Loucy (cell line): Measurements from ENCODE around the gene RGS6.

Experiments
- EZH2phosphoT487 ChIP-seq: fragments of 200-600 bp; IDR thresholded peaks from 2 replicates; pipeline ENCODE4 v1.6.1; 2018; ENCODE audit warnings: antibody characterized with exemption, mild to moderate bottlenecking, moderate library complexity, borderline replicate concordance
- TF ChIP-seq, protein P1 (sequence below): fragments of 200-600 bp; sonication (generic); conservative IDR thresholded peaks from 2 replicates; pipeline ENCODE4 v1.5.1; 2014; ENCODE audit warnings: mild to moderate bottlenecking, antibody characterized with exemption, low read length

DNA sequence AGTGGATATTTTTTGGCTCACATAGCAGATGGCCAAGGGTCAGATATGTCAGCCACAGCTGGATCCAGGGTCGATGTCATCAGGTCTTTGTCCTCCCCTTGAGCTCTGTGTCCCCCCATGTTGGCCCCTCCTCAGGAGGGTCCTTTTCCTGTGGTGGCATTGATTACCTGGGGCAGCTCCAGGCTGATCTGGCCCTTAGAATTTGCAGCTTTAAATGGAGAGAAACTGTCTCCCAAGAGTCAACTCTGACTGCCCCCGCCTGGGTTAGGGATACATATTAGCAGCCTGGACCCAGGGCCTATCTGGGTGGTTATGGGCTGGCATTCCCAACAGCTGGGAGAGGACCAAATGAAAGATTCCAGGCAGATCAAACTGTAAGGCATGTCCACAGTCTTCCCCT lies 330.5 kb downstream of the RGS6 start:
- TF ChIP-seq, protein P1, sequence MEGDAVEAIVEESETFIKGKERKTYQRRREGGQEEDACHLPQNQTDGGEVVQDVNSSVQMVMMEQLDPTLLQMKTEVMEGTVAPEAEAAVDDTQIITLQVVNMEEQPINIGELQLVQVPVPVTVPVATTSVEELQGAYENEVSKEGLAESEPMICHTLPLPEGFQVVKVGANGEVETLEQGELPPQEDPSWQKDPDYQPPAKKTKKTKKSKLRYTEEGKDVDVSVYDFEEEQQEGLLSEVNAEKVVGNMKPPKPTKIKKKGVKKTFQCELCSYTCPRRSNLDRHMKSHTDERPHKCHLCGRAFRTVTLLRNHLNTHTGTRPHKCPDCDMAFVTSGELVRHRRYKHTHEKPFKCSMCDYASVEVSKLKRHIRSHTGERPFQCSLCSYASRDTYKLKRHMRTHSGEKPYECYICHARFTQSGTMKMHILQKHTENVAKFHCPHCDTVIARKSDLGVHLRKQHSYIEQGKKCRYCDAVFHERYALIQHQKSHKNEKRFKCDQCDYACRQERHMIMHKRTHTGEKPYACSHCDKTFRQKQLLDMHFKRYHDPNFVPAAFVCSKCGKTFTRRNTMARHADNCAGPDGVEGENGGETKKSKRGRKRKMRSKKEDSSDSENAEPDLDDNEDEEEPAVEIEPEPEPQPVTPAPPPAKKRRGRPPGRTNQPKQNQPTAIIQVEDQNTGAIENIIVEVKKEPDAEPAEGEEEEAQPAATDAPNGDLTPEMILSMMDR: no peak
- no peak for TF ChIP-seq EZH2phosphoT487
